T-helper 22 cell (primary cell): ENCODE data around the gene THBS3.

Experiments
- DNase-seq: peaks from one replicate; pipeline ENCODE4 v3.0.0-alpha.2; 2020; ENCODE audit warnings: low read depth

THBS3 gene

DNA sequence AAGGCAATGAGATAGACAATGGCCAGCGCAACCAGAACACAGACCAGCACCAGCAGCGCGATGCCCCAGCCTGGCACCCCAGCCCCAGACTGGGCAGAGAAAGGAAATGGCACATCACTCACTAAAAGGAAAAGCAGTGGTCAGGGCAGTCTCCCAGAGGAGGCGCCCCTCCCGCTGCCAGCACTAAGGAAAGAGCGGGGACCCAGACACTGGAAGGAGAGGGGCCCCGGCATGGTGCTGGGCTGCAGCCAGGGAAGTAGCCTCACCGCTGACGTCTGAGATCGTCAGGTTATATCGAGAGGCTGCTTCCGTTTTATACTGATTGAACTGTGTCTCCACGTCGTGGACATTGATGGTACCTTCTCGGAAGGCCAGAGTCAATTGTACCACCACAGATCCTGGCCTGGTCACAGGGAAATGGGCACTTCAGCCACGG lies 20.2 kb downstream of the THBS3 start:
- no peak for DNase-seq

DNA sequence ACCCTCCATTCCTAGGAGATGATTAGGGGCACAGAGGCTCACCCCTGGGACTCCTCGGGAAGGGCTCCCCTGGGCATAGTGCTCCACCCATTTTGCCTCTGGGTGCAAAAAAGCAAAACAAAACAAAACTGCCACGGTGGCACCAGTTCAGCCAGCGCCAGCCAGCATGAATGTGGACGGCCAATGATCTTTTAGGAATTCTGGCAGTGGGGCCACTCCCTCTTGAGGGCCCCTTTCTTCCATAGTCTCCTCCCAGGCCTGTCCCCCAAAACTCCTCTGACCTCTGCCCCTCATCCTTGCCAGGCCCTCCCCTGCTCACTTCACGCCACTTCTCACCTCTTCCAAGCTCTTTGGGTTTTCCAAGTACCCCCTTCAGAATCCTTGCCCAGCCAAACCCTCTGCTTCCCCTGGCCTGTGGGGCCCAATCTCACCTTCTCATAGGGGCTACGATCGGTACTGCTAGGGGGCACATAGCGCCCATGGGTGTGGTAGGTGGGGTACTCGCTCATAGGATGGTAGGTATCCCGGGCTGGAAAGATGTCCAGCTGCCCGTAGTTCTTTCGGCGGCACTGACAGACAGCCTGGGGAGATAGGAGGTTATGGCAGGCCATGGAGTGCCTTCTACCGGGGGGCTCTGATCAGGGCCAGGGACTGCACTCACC lies 20.8 kb downstream of the THBS3 start:
- DNase-seq, result no peak

- DNase-seq, result no peak
Measured at GRCh38 chr1:155186067-155186793, 21.5 kb downstream of the THBS3 start.

DNA sequence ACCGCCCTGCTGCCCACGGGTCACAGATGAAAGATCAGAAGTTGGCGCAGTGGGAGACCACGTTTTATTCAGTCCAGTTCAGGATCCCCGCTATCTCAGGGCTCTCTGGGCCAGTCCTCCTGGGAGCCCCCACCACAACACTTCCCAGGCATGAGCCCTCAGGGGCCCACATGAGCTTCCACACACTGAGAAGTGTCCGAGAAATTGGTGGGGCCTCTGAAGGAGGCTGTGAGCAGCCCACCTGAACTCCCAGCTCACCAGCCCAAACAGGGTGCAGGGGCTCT lies 22.0 kb downstream of the THBS3 start:
- no peak for DNase-seq

DNA sequence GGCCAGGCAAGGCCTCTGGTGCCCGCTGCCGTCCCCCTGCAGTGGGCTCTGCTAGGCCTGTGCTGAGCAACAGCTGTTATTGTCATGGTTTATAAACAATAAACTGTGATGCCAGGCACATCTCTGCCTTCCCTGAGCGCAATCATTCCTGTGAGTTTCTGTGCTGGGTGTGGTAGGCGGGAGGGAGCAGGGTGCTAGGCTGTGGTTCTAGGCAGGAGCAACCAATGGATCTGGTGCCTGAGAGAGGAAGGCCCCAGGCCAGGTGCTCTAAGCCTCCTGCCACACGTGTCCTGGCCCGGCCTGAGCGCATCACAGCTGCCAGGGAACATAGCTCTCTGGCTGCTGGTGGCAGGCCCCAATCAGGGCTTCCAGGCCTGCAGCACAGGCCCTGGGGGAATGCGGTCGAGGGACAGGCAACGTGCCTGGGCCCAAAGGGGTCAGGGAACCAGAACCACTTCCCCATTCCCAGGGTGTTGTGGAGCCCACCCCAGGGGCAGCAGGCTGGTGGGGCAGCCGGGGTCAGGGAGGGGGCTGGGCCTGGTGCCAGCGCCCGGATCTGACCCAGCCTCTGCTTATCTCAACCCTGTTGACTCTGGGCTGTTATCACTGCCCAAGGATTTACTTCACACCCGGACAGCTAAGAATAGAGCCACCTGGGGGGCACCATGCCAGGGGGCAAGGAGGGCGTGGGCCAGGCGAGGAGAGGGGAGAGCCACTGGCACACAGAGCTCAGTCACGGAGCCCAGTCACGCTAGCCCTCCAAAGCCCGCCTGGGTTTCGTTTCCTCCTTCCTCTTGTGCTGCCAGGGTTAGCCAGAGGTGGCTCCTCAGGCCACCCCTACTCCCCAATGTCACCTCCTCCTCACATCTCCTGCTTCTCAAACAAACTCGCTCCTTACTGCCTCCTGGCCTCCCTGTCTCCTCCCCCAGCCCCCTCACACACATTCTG lies 22.6 kb downstream of the THBS3 start:
- DNase-seq, result no peak

- no peak for DNase-seq
Measured at GRCh38 chr1:155184351-155184811, 23.3 kb downstream of the THBS3 start.

- no peak for DNase-seq
Measured at GRCh38 chr1:155183775-155184221, 23.9 kb downstream of the THBS3 start.

DNA sequence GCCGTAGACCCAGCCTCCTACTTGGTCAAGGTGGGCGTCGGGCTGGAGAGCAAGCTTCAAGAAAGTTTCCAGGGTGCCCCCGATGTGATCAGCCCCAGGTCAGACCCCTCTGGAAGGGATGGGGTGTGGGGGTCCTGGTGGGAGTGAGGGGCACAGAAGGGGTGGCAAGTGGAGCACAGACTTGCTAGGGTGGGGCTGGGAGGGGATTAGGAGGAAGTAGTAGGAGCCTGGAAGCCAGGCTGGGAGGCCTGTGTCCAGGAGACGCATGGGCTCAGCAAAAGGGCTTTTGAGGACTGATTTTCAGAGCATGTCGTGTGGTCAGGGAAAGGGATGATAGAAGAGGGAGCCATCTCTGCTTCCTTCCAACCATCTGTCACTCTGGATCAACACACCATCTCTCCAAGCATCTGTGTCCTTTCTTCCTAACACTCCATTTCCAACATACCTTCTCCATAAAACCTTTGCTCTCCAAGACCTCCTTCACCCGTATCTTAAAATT lies 25.6 kb downstream of the THBS3 start:
- DNase-seq, result no peak

DNA sequence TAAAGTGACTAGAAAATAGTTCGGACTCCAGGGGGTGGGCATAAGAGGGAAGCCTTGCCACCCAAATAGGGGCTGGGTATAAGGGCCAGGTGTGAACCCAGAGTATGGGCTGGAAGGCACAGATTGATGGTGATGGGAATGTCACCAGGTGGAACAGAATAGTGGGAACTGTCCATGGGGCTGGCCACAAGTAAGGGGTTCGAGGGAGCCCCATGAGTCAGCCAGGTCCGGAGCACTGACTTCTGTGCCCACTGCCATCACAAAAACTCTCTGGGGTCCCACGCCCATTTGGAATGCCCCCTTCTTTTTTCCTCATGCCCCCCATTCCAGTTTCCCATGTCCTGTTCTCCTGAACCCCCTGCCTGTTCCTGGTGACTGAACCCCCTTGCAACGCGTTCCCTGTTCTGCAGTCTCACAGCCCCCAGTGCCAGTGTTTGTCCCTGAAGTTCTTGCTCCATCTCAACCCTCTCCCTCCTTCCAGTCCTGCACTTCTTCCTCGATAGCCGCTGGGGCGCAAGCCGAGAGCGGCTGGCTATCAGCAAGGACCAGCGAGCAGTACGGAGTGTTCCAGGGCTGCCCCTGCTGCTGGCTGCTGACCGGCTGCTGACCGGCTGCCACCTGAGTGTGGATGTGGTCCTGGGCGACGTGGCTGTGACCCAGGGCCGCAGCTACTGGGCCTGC lies 26.2 kb downstream of the THBS3 start:
- DNase-seq, result no peak

DNA sequence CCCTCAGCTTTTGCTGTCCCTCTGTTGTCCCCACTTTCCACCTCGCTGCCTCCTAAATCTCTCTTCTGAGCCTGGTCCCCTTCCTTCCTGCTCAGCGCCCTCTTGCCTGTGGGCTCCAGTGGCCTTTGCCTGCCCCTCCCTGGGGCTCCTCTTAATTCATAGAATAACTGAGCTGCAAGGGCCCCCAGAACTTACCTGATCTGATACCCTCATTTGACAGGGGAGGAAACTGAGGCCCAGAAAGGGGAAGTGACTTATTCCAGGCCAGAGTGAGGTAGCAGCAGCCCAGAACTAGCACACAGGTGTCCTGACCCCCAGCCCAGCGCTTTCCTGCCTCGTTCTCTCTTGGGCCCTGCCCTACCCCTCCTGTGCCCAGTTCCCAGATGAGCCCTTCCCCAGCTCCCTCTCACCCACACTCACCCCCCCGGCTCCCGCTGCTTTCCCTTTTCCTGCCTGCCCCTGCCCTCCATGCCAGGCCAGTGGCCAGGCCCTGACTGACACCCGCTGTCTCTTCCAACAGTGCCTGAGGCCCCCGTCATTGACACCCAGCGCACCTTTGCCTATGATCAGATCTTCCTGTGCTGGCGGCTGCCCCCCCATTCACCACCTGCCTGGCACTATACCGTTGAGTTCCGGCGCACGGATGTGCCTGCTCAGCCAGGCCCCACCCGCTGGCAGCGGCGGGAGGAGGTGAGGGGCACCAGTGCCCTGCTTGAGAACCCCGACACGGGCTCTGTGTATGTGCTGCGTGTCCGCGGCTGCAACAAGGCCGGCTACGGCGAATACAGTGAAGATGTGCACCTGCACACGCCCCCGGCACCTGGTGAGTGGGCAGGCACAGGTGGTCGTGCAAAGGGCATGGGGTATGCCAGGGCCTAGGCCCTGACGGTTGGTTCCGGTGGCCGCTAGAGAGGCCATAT lies 28.3 kb downstream of the THBS3 start:
- no peak for DNase-seq

GRCh38 chr1:155178441-155179111 lies 29.1 kb downstream of the THBS3 start:
- DNase-seq, result no peak

DNA sequence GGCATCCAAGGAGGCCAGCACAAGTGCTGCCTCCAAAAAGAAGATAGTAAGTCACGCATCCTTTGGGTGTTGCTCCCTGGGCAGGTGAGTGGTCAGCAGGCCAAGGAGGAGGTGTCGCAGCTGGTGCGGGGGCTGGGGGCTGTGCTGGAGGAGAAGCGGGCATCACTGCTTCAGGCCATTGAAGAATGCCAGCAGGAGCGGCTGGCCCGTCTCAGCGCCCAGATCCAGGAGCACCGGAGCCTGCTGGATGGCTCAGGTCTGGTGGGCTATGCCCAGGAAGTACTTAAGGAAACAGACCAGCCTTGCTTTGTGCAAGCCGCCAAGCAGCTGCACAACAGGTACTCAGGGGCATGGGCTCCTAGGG lies 29.8 kb downstream of the THBS3 start:
- no peak for DNase-seq

DNA sequence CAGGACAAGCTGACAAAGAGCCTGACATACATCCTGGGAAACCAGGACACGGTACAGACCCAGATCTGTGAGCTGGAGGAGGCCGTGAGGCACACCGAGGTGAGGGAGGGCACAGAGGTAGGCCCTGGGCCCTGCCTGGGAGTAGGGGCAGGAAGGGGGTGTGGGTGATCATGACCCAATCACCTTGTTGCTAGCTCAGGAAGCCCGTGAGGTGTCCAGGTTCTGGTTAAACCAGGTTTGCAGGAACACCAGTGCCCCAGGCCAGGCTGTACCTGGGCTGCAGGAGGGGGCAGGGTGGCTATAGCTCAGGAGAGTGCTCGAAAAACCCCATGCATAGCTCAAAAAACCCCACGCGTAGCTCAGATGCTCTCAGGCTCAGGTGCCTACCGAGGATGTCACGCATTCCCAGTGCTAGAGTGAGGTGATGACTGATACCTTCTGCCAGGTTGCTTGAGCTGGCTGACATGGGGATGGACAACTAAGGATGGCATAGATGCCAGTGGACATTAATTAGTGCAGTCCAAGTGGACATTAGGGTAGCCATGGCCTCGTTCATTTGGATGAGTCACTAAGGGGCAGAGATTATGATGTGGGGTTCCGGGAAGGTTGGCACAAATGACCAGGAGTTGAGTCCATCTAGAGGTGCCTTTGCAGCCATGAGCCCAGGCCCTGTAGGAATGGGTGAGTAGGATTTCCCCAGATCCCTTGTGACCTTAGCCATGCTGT lies 30.3 kb downstream of the THBS3 start:
- no peak for DNase-seq

GRCh38 chr1:155176544-155177071 lies 31.1 kb downstream of the THBS3 start:
- DNase-seq, result peak; percentile 51

DNA sequence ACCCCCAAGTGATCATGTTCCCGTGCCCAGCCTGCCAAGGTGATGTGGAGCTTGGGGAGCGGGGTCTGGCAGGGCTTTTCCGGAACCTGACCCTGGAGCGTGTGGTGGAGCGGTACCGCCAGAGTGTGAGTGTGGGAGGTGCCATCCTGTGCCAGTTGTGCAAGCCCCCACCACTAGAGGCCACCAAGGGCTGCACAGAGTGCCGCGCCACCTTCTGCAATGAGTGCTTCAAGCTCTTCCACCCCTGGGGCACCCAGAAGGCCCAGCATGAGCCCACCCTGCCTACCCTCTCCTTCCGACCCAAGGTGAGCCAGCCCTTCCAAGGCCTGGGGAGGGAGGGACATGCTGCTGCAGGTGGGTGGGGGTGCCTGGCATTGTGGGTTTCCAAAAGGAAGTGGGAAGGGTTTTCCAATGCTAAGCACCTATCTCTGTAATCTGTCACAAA lies 31.7 kb downstream of the THBS3 start:
- no peak for DNase-seq

DNA sequence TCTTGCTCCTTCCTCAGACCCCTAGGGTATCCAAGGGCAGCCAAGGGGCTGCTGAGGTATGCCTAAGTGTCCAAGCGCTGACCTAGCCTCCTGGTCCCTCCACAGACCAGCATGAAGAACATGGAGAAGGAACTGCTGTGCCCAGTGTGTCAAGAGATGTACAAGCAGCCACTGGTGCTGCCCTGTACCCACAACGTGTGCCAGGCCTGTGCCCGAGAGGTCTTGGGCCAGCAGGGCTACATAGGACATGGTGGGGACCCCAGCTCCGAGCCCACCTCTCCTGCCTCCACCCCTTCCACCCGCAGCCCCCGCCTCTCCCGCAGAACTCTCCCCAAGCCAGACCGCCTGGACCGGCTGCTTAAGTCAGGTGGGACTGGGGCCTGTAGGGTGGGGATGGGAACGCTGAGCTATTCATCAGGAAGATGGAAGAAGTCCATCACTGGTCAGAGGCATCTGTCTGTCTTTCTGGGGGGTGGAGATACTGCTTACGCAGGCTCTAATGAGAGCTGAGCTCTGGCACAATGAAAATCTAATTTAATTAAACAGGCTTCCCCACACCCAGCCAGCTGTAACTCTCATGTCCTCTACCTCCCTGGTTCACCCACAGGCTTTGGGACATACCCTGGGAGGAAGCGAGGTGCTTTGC lies 32.3 kb downstream of the THBS3 start:
- DNase-seq, result no peak

GRCh38 chr1:155174324-155175280 lies 33.1 kb downstream of the THBS3 start:
- DNase-seq, result peak; percentile 52
